Lower leg skin (tissue), 3 donors: Measurements from ENCODE around the gene TYW1.
"Not testable (repeated sequence)": the region's sequence is repeated elsewhere in the genome, so short reads cannot be mapped to it uniquely, and the experiment has no call there.

Experiments
- CTCF ChIP-seq, 3 donors: fragments of 450-650 bp; IDR thresholded peaks; one replicate each; pipeline ENCODE4 v1.5.1; 2016; ENCODE audit warnings: antibody characterized with exemption in 3 of 3, mild to moderate bottlenecking in 3 of 3, moderate library complexity in 2 of 3
- POLR2A ChIP-seq, 2 donors: fragments of 450-650 bp; IDR thresholded peaks; one replicate each; pipeline ENCODE4 v1.6.1; 2016 to 2017; ENCODE audit warnings: antibody characterized with exemption in 2 of 2, mild to moderate bottlenecking in 1 of 2, moderate library complexity in 1 of 2

GRCh38 chr7:67082880-67083279 is 86.2 kb downstream of the TYW1 start:
- TF ChIP-seq CTCF, POLR2A (IDR thresholded peaks at IDR 0.05): not testable (repeated sequence)
